ENCODE measurements around the gene RIMS4. TPM values are rescaled to one million over a fixed set of nuclear protein-coding genes. Genes with fewer than 3 reads are reported as not detected.

The RIMS4 gene
- total RNA-seq, 5 donors from 2014 or later (not counting 1 experiment from before 2014, with no cell fraction given), result 0.06 to 0.12 TPM; not detected in 3

DNA sequence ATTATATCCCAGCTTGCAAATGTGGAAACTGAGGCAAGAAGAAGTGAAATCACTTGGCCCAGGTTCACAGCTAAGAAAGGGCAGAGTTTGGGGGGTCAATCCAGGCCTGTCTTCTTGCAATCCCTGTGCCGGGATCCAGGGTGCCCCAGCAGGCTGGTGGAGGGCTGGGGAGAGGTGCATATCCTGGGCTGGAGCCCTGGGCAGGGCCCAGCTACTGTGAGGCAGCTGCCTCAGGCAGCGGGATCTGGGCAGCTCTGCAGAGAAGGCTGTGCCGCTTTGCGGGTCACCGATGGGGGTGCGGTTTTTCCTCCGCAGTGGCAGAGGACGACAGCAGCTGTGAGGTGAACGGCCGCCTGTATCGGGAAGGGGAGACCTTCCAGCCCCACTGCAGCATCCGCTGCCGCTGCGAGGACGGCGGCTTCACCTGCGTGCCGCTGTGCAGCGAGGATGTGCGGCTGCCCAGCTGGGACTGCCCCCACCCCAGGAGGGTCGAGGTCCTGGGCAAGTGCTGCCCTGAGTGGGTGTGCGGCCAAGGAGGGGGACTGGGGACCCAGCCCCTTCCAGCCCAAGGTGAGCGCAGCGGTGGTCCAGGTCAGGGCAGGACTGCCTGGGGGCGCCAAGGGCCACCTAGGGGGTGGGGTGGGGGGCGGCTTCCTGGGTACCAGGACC is 85.8 kb downstream of the RIMS4 start:
- DNase-seq (no peak), ATAC-seq (replicated peaks in 1 of 4) (no peak)
- Histone ChIP-seq H3K9me3 (no peaks in the 10 kb centered on the region), H3K27me3 (replicated peaks in 1 of 2; ENCODE audit: control insufficient read depth in 2 of 2, extremely low read depth in 1 of 2, insufficient read depth in 2 of 2, low read length in 1 of 2) (peaks cover 0 to 4% of the 10 kb centered on the region in 2 experiments), H3K4me3 (ENCODE audit: control insufficient read depth in 1 of 2, extremely low read depth in 1 of 2, low read length in 1 of 2) (no peak overlapping the region), H3K36me3 (ENCODE audit: control insufficient read depth in 2 of 2, extremely low read depth in 1 of 2, insufficient read depth in 1 of 2, low read length in 1 of 2) (no peaks in the 10 kb centered on the region), H3K27ac (ENCODE audit: low read length) (no peak overlapping the region), H3K4me1 (ENCODE audit: control insufficient read depth in 1 of 2, extremely low read depth in 1 of 2, insufficient read depth in 2 of 2, low read length in 2 of 2) (no peaks in the 10 kb centered on the region)
- Mint-ChIP-seq H3K9me3 (no peaks in the 10 kb centered on the region), H3K27ac (no peak overlapping the region), H3K36me3 (no peaks in the 10 kb centered on the region), H3K4me3 (no peak overlapping the region), H3K27me3 (no peaks in the 10 kb centered on the region), H3K4me1 (no peaks in the 10 kb centered on the region)
- ChIA-PET POLR2A (no interaction called here), CTCF (no interaction called here)
- 92% methylated on average over 22 of the region's 26 CpGs for WGBS (ENCODE audit: insufficient coverage)

DNA sequence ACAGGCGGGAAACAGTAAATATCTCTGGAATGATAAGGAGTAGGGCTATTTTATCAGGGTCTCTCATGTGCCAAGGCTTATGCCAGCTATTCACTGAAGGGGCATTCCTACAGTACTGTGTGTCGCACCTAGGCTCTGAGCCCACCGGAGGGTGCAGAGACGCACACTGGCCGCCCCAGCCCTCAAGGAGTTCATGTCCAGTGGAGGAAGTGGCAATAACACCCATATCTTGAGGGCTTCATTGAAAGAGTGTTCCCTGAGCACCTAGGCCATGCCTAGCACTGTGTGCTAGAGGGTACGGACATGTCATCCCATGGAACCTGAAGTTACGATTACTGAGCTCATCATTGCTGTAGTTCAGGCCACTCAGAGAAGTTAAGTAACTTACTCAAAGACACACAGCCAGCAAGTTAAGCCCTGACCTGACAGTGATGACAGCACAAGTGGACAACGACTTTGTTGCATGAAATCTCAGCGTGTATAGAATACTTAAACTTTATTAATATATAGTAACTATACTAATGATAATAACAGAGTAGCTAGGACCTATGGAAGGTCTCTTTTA is 86.5 kb downstream of the RIMS4 start:
- Mint-ChIP-seq H3K4me1 (no peaks in the 10 kb centered on the region), H3K36me3 (no peaks in the 10 kb centered on the region), H3K27me3 (no peaks in the 10 kb centered on the region), H3K4me3 (no peak overlapping the region), H3K9me3 (no peaks in the 10 kb centered on the region), H3K27ac (no peak overlapping the region)
- H3K9me3 ChIP-seq, result no peaks in the 10 kb centered on the region
- H3K27me3 ChIP-seq (replicated peaks in 1 of 2; ENCODE audit: control insufficient read depth in 2 of 2, extremely low read depth in 1 of 2, insufficient read depth in 2 of 2, low read length in 1 of 2), result peaks cover 0 to 4% of the 10 kb centered on the region in 2 experiments
- no peak overlapping the region for H3K27ac ChIP-seq (ENCODE audit: low read length)
- no peaks in the 10 kb centered on the region for H3K4me1 ChIP-seq (ENCODE audit: control insufficient read depth in 1 of 2, extremely low read depth in 1 of 2, insufficient read depth in 2 of 2, low read length in 2 of 2)
- ChIA-PET POLR2A (no interaction called here), CTCF (no interaction called here)
- DNase-seq, result no peak
- ATAC-seq (replicated peaks in 1 of 4), result no peak
- WGBS (ENCODE audit: insufficient coverage), result 96% methylated on average over 7 of the region's 9 CpGs
- no peak overlapping the region for H3K4me3 ChIP-seq (ENCODE audit: control insufficient read depth in 1 of 2, extremely low read depth in 1 of 2, low read length in 1 of 2)
- no peaks in the 10 kb centered on the region for H3K36me3 ChIP-seq (ENCODE audit: control insufficient read depth in 2 of 2, extremely low read depth in 1 of 2, insufficient read depth in 1 of 2, low read length in 1 of 2)

DNA sequence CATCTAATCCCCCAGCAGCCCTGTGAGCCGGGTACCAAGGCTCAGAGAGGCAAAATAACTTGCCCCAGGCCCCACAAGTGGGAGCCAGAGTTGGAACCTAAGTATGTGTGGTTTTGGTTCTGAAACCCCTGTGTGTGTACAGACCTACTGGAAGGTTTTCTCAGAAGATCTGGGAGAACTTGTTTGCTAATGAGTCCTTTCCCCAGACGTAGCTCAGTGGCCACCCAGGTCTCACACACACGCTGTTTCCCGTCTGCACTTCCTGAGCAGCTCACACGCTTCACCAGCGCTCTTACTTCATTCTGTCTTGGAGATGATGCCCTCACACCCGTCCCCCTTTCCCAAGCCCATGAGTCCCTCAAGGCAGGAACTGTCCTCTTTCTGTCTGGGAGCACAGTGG is 87.0 kb downstream of the RIMS4 start:
- H3K27ac Mint-ChIP-seq, result no peak overlapping the region
- Histone ChIP-seq H3K4me1 (ENCODE audit: control insufficient read depth in 1 of 2, extremely low read depth in 1 of 2, insufficient read depth in 2 of 2, low read length in 2 of 2) (no peaks in the 10 kb centered on the region), H3K9me3 (no peaks in the 10 kb centered on the region), H3K36me3 (ENCODE audit: control insufficient read depth in 2 of 2, extremely low read depth in 1 of 2, insufficient read depth in 1 of 2, low read length in 1 of 2) (no peaks in the 10 kb centered on the region), H3K27me3 (replicated peaks in 1 of 2; ENCODE audit: control insufficient read depth in 2 of 2, extremely low read depth in 1 of 2, insufficient read depth in 2 of 2, low read length in 1 of 2) (peaks cover 0 to 4% of the 10 kb centered on the region in 2 experiments), H3K4me3 (ENCODE audit: control insufficient read depth in 1 of 2, extremely low read depth in 1 of 2, low read length in 1 of 2) (no peak overlapping the region), H3K27ac (ENCODE audit: low read length) (no peak overlapping the region)
- 63% methylated on average over 5 of the region's 7 CpGs for WGBS (ENCODE audit: insufficient coverage)
- no peaks in the 10 kb centered on the region for H3K9me3 Mint-ChIP-seq
- DNase-seq, result no peak
- H3K4me1 Mint-ChIP-seq, result no peaks in the 10 kb centered on the region
- POLR2A ChIA-PET, result no interaction called here
- H3K4me3 Mint-ChIP-seq, result no peak overlapping the region
- CTCF ChIA-PET, result no interaction called here
- H3K27me3 Mint-ChIP-seq, result no peaks in the 10 kb centered on the region
- H3K36me3 Mint-ChIP-seq, result no peaks in the 10 kb centered on the region
- no peak for ATAC-seq (replicated peaks in 1 of 4)

DNA sequence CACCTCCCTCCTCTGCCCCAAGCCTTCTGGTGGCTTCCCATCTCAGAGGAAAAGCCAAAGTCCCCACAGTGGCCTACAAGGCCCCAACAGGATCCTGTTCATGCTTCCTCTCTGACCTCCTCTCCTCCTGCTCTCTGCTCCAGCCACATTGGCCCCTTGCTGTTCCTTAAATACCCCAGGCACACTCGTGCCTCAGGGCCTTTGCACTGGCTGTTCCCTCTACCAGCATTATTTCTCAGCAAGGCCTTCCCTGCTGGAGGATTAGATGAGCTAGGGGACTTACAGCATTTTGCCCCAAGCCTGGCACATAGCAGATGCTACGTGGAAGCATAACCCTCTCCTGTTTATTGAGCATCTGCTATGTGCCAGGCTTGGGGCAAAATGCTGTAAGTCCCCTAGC is 87.4 kb downstream of the RIMS4 start:
- 80% methylated on average over 1 of the region's 2 CpGs for WGBS (ENCODE audit: insufficient coverage)
- POLR2A ChIA-PET, result no interaction called here
- H3K36me3 ChIP-seq (ENCODE audit: control insufficient read depth in 2 of 2, extremely low read depth in 1 of 2, insufficient read depth in 1 of 2, low read length in 1 of 2), result no peaks in the 10 kb centered on the region
- Mint-ChIP-seq H3K36me3 (no peaks in the 10 kb centered on the region), H3K4me1 (no peaks in the 10 kb centered on the region), H3K27ac (no peak overlapping the region), H3K27me3 (no peaks in the 10 kb centered on the region), H3K4me3 (no peak overlapping the region), H3K9me3 (no peaks in the 10 kb centered on the region)
- no peaks in the 10 kb centered on the region for H3K4me1 ChIP-seq (ENCODE audit: control insufficient read depth in 1 of 2, extremely low read depth in 1 of 2, insufficient read depth in 2 of 2, low read length in 2 of 2)
- peaks cover 0 to 4% of the 10 kb centered on the region in 2 experiments for H3K27me3 ChIP-seq (replicated peaks in 1 of 2; ENCODE audit: control insufficient read depth in 2 of 2, extremely low read depth in 1 of 2, insufficient read depth in 2 of 2, low read length in 1 of 2)
- ATAC-seq (replicated peaks in 1 of 4) (no peak), DNase-seq (no peak)
- CTCF ChIA-PET, result no interaction called here
- H3K9me3 ChIP-seq, result no peaks in the 10 kb centered on the region
- H3K4me3 ChIP-seq (ENCODE audit: control insufficient read depth in 1 of 2, extremely low read depth in 1 of 2, low read length in 1 of 2), result no peak overlapping the region
- no peak overlapping the region for H3K27ac ChIP-seq (ENCODE audit: low read length)

DNA sequence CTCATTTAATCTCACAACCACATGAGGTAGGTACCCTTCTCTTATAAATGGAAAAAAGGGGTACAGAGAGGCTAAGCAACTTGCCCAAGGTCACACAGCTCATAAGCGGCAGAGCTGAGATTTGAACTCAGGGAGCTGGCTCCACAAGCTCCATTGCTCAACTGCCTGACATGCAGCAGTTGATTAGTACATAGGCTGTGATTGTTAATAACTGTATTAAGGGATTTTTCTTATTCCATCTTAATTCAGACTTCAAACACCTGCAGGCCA is 88.6 kb downstream of the RIMS4 start:
- Histone ChIP-seq H3K36me3 (ENCODE audit: control insufficient read depth in 2 of 2, extremely low read depth in 1 of 2, insufficient read depth in 1 of 2, low read length in 1 of 2) (no peaks in the 10 kb centered on the region), H3K9me3 (no peaks in the 10 kb centered on the region), H3K27ac (ENCODE audit: low read length) (no peak overlapping the region), H3K4me1 (ENCODE audit: control insufficient read depth in 1 of 2, extremely low read depth in 1 of 2, insufficient read depth in 2 of 2, low read length in 2 of 2) (no peaks in the 10 kb centered on the region), H3K27me3 (replicated peaks in 1 of 2; ENCODE audit: control insufficient read depth in 2 of 2, extremely low read depth in 1 of 2, insufficient read depth in 2 of 2, low read length in 1 of 2) (no peaks in the 10 kb centered on the region), H3K4me3 (ENCODE audit: control insufficient read depth in 1 of 2, extremely low read depth in 1 of 2, low read length in 1 of 2) (no peak overlapping the region)
- Mint-ChIP-seq H3K27ac (no peak overlapping the region), H3K9me3 (no peaks in the 10 kb centered on the region), H3K27me3 (no peaks in the 10 kb centered on the region), H3K4me3 (no peak overlapping the region), H3K4me1 (no peaks in the 10 kb centered on the region), H3K36me3 (no peaks in the 10 kb centered on the region)
- CTCF ChIA-PET, result no interaction called here
- POLR2A ChIA-PET, result no interaction called here
- no peak for DNase-seq
- WGBS (ENCODE audit: insufficient coverage), result no CpG with 5 or more reads among the region's 1 CpG
- ATAC-seq (replicated peaks in 1 of 4), result no peak

DNA sequence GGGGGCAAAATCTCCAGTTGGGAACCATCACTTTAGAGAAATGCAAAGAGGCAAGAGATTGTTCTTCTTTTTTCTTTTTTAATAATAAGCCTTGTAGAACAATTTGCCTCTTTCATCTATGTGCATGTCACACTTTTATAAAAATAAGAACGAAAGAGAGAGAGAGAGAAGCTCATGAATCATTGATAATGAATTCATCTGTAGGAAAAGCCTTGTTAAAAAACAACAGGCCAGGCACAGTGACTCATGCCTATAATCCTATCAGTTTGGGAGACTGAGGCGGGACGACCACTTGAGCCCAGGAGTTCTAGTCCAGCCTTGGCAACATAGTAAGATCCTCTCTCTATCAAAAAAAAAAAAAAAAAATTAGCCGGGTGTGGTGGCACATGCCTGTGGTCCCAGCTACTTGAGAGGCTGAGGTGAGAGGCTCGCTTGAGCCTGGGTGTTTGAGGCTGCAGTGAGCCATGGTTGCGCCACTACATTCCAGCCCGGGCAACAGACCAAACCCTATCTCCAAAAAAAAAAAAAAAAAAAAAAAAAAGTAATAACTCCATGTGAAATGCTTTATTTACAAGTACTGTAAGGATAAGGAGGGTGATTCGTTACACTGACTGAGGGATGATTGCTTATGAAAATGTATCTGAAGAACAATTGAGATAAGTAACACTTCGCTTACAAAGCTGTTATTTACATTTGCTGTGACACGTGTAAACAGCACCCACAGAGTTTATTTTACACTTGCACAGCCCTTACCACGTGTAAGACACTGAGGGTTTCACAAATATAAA is 89.2 kb downstream of the RIMS4 start:
- ChIA-PET POLR2A (no interaction called here), CTCF (interaction anchor here in 1 of 2 donors (0.7 kb wide), 1 partner anchor 324 kb away, joined by 3 read pairs; no protein-coding TSS in a partner anchor)
- H3K4me1 Mint-ChIP-seq, result no peaks in the 10 kb centered on the region
- DNase-seq (no peak), ATAC-seq (replicated peaks in 1 of 4) (no peak)
- no CpG with 5 or more reads among the region's 11 CpGs for WGBS (ENCODE audit: insufficient coverage)
- H3K4me1 ChIP-seq (ENCODE audit: control insufficient read depth in 1 of 2, extremely low read depth in 1 of 2, insufficient read depth in 2 of 2, low read length in 2 of 2), result no peaks in the 10 kb centered on the region
- H3K4me3 Mint-ChIP-seq, result no peak overlapping the region
- no peaks in the 10 kb centered on the region for H3K9me3 Mint-ChIP-seq
- H3K27me3 Mint-ChIP-seq, result no peaks in the 10 kb centered on the region
- peaks cover 0 to 3% of the 10 kb centered on the region in 2 experiments for H3K27me3 ChIP-seq (replicated peaks in 1 of 2; ENCODE audit: control insufficient read depth in 2 of 2, extremely low read depth in 1 of 2, insufficient read depth in 2 of 2, low read length in 1 of 2)
- H3K36me3 Mint-ChIP-seq, result no peaks in the 10 kb centered on the region
- H3K27ac Mint-ChIP-seq, result no peak overlapping the region
- no peak overlapping the region for H3K4me3 ChIP-seq (ENCODE audit: control insufficient read depth in 1 of 2, extremely low read depth in 1 of 2, low read length in 1 of 2)
- H3K36me3 ChIP-seq (ENCODE audit: control insufficient read depth in 2 of 2, extremely low read depth in 1 of 2, insufficient read depth in 1 of 2, low read length in 1 of 2), result no peaks in the 10 kb centered on the region
- no peaks in the 10 kb centered on the region for H3K9me3 ChIP-seq
- no peak overlapping the region for H3K27ac ChIP-seq (ENCODE audit: low read length)

All from T-cell (primary cell).